Measurements from ENCODE around the gene NKD1.

- TF ChIP-seq POLR2A (IDR thresholded peaks at IDR 0.05) (no peak), CTCF (IDR thresholded peaks at IDR 0.05) (no peak), EP300 (IDR thresholded peaks at IDR 0.05) (no peak)
Measured at GRCh38 chr16:50563989-50564388, 15.8 kb downstream of the NKD1 start.
